GM12892 (cell line): ENCODE measurements around the gene C4BPA. TPM values are rescaled to one million over a fixed set of nuclear protein-coding genes. Genes with fewer than 3 reads are reported as not detected.

Experiments
- DNase-seq: peaks from one replicate; pipeline ENCODE4 v3.0.0; 2011; ENCODE audit not compliant: insufficient read length
- FAIRE-seq: peaks from 2 replicates; lab custom pipeline; 2011; peaks lifted over from hg19 to GRCh38; lab: Jason Lieb, UNC
- POLR2A ChIP-seq: IDR thresholded peaks from 2 replicates; pipeline ENCODE4 v1.6.1; 2011; ENCODE audit warnings: low read depth, low read length, control low read depth
- POLR2AphosphoS5 ChIP-seq: IDR thresholded peaks from 2 replicates; pipeline ENCODE4 v1.6.1; 2011; ENCODE audit warnings: low read depth, low read length, control low read depth
- TAF1 ChIP-seq: IDR thresholded peaks from 2 replicates; pipeline ENCODE4 v1.6.1; 2011; ENCODE audit warnings: low read depth, mild to moderate bottlenecking, control low read depth, low read length, borderline replicate concordance
- polyA plus RNA-seq: library from polyadenylated mRNA; unstranded; fragments of >200 nt; gene quantifications from one replicate; pipeline ENCODE4 v1.2.1, GENCODE V29; 2012; ENCODE audit warnings: missing spikeins, inconsistent platforms; ENCODE audit not compliant: missing spikeins

C4BPA gene
- polyA plus RNA-seq = not detected

DNA sequence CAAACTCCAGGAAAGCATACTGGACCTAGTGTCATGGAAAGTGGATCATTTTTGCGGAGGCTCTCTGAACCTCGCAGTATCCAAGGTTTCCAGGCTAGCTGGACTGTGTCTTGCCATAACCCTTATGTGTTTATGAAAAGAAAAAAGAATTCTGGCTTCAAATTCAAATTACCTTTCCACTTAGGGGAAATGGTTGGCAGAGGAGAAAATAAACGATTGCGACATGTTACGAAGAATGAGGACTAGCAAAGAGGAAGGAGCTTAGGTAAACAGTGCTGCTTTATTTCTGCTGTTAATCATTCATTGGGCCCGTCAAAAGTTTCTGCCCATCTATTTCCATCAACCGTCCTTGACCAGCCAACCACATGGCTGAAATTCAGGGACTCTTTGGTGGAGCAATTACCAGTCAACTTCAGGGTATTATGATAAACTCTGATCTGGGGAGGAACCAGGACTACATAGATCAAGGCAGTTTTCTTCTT, at the start of gene C4BPA:
C4BPA (plus strand) TSS at position 342 of the 482 bp plus-strand sequence. CDS start 8,793 bp downstream, outside the sequence.
- FAIRE-seq (no peak), DNase-seq (no peak)
- TF ChIP-seq POLR2AphosphoS5 (no peak), TAF1 (no peak), POLR2A (no peak)

GRCh38 chr1:207054491-207054890, 49.5 kb upstream of the C4BPA start:
- no peak for FAIRE-seq
- TF ChIP-seq TAF1 = no peak
- TF ChIP-seq POLR2A = no peak
- no peak for TF ChIP-seq POLR2AphosphoS5
- no peak for DNase-seq

GRCh38 chr1:207055386-207056001, 48.5 kb upstream of the C4BPA start:
- DNase-seq = no peak
- TF ChIP-seq POLR2AphosphoS5 (no peak), POLR2A (no peak), TAF1 (no peak)
- no peak for FAIRE-seq

- DNase-seq (no peak), FAIRE-seq (no peak)
- TF ChIP-seq TAF1 (no peak), POLR2A (no peak), POLR2AphosphoS5 (no peak)
Measured at GRCh38 chr1:207056673-207057072, 47.4 kb upstream of the C4BPA start.

DNA sequence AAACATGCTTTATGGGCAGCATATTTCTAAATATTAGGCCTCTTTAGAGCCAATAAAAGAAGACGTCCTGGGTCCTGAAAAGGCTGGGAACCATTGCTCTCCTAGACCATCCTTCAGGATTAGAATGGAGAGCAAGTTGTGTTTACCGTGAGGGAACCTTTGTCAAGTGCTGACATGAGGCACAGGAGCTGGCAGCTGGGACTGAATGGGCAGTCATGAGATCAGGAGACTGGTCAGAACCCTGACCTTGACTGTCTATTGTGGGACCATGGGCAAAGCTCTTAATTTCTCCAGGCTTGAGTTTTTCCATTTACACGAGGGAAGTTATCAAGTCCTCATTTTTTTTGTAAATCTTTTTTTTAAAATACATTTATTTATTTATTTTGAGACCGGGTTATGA, 45.8 kb upstream of the C4BPA start:
- DNase-seq (no peak), FAIRE-seq (no peak)
- TF ChIP-seq POLR2A = no peak

GRCh38 chr1:207058878-207059867, 44.9 kb upstream of the C4BPA start:
- no peak for TF ChIP-seq POLR2AphosphoS5
- TF ChIP-seq POLR2A = no peak
- TF ChIP-seq TAF1 = no peak
- FAIRE-seq (no peak), DNase-seq (no peak)

GRCh38 chr1:207059881-207060280, 44.2 kb upstream of the C4BPA start:
- TF ChIP-seq POLR2AphosphoS5 (no peak), POLR2A (no peak), TAF1 (no peak)
- DNase-seq (no peak), FAIRE-seq (no peak)

DNA sequence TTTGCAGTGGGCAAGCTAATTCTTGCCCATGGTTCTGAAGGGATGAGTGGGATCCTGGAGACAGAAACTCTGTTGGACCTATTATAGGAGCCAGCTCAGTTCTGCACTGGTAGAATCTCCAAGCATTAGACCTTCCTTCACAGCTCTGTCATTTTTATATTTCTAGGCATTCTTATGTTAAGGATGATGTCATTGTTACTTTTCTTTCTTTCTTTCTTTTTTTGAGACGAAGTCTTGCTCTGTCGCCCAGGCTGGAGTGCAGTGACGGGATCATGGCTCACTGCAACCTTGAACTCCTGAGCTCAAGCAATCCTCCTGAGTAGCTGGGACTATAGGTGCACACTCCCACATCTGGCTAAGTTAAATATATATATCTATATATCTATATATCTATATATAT, 43.4 kb upstream of the C4BPA start:
- DNase-seq = no peak
- FAIRE-seq = no peak
- no peak for TF ChIP-seq POLR2A
- TF ChIP-seq POLR2AphosphoS5 = no peak
- TF ChIP-seq TAF1 = no peak

DNA sequence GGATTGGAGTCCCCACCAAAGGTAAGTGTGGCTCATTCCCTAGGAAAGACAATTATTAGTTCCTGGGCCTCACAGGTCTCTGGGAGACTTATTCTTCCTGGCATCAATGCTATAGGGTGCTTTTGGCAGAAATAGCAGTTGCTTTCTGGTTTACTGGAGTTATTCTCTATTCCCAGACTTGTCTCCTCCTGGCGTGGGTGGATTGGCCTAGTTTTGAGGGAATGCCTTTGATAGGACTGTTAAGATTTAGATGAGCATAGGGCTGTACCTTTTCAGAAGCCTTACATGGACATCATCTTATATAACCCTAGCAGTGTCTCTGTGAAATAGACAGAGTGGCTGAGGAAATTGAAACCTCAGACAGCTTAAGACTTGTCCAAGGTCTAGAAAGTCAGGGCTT, 42.0 kb upstream of the C4BPA start:
- no peak for FAIRE-seq
- TF ChIP-seq POLR2AphosphoS5 (no peak), POLR2A (no peak), TAF1 (no peak)
- no peak for DNase-seq

GRCh38 chr1:207063014-207063413, 41.0 kb upstream of the C4BPA start:
- no peak for FAIRE-seq
- no peak for DNase-seq

DNA sequence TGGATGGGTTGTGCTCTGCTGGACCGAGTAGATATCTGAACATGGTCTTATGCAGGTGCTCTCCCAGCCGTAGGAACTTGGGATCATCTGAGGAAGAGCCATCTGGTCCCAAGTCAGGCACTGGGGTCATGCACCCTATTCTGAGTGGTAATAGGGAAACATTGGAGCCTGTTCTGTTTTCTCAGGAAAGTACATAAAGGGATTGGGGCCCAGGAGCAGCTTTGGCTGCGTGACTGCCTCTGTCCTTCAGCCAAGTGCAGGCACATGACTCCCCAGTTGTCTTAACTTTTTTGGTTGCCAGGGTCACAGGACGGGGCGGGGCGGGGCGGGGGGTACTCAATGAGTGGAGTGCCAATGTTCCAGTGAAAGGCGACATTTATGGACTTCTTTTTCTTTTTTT, 39.5 kb upstream of the C4BPA start:
- no peak for TF ChIP-seq POLR2A
- TF ChIP-seq POLR2AphosphoS5 = no peak
- no peak for TF ChIP-seq TAF1
- FAIRE-seq = no peak
- no peak for DNase-seq

More at GRCh38 chr1:207063014-207063413, 41.0 kb upstream of the C4BPA start:
- TF ChIP-seq TAF1 (no peak), POLR2AphosphoS5 (no peak), POLR2A (no peak)
